Activated CD8-positive, alpha-beta T cell treated with anti-CD3 and anti-CD28 coated beads for 36 hours (primary cell): ENCODE measurements around the gene OTOGL. TPM values are rescaled to one million over a fixed set of nuclear protein-coding genes. Genes with fewer than 3 reads are reported as not detected.

ENCODE experiments used
- ATAC-seq: fragments of 200-7000 bp; cut with Tn5 transposase; one replicate; pipeline ENCODE4 v1.10.0; 2021; ENCODE audit warnings: mild to moderate bottlenecking, moderate library complexity
- CTCF ChIA-PET: fragments of 350-600 bp; sonication (Branson Sonifier 250); formaldehyde crosslinking; loops from one replicate; lab custom pipeline; 2021; ENCODE audit warnings: antibody characterized with exemption; lab: Charles Lee
- POLR2A ChIA-PET: fragments of 350-600 bp; sonication (Branson Sonifier 250); formaldehyde crosslinking; loops from one replicate; lab custom pipeline; 2021; ENCODE audit warnings: antibody characterized with exemption; lab: Charles Lee
- DNase-seq: peaks from one replicate; pipeline ENCODE4 v3.0.0-alpha.2; 2020
- H3K27ac Mint-ChIP-seq: one replicate; pipeline ENCODE4 v1.8.0; 2021; ENCODE audit warnings: mild to moderate bottlenecking, mixed read lengths
- H3K27me3 Mint-ChIP-seq: one replicate; pipeline ENCODE4 v1.8.0; 2021; ENCODE audit warnings: mixed read lengths
- H3K36me3 Mint-ChIP-seq: one replicate; pipeline ENCODE4 v1.8.0; 2021; ENCODE audit warnings: low read depth, mixed read lengths
- H3K4me1 Mint-ChIP-seq: one replicate; pipeline ENCODE4 v1.8.0; 2021; ENCODE audit warnings: low read depth, mixed read lengths
- H3K4me3 Mint-ChIP-seq: one replicate; pipeline ENCODE4 v1.8.0; 2021; ENCODE audit warnings: mild to moderate bottlenecking, moderate library complexity, mixed read lengths
- H3K9me3 Mint-ChIP-seq: one replicate; pipeline ENCODE4 v1.8.0; 2021; ENCODE audit warnings: mixed read lengths
- intact Hi-C: fragments of 100-400 bp; cut with micrococcal nuclease; formaldehyde crosslinking; loops from one replicate; pipeline ENCODE4 v1.10.0; 2022
- total RNA-seq, 2 experiments: library from RNA; stranded (reverse); gene quantifications; one replicate each; pipeline ENCODE4 v1.2.3, GENCODE V29; 2021
- TF ChIP-seq, protein P1 (sequence below): fragments of 200-600 bp; IDR thresholded peaks from one replicate; pipeline ENCODE4 v1.8.0; 2022; ENCODE audit warnings: antibody characterized with exemption, mild to moderate bottlenecking

Gene OTOGL
- total RNA-seq, 2 experiments from 2014 or later = not detected

GRCh38 chr12:80373666-80374065 lies 274.3 kb downstream of the OTOGL start:
- Mint-ChIP-seq H3K4me3 (no peak overlapping the region), H3K4me1 (no peaks in the 10 kb centered on the region), H3K27me3 (no peaks in the 10 kb centered on the region), H3K27ac (no peak overlapping the region), H3K36me3 (no peaks in the 10 kb centered on the region), H3K9me3 (no peaks in the 10 kb centered on the region)
- DNase-seq (no peak), ATAC-seq (no peak)
- intact Hi-C loops = no loop called here
- ChIA-PET POLR2A (no interaction called here), CTCF (no interaction called here)
- TF ChIP-seq, protein P1, sequence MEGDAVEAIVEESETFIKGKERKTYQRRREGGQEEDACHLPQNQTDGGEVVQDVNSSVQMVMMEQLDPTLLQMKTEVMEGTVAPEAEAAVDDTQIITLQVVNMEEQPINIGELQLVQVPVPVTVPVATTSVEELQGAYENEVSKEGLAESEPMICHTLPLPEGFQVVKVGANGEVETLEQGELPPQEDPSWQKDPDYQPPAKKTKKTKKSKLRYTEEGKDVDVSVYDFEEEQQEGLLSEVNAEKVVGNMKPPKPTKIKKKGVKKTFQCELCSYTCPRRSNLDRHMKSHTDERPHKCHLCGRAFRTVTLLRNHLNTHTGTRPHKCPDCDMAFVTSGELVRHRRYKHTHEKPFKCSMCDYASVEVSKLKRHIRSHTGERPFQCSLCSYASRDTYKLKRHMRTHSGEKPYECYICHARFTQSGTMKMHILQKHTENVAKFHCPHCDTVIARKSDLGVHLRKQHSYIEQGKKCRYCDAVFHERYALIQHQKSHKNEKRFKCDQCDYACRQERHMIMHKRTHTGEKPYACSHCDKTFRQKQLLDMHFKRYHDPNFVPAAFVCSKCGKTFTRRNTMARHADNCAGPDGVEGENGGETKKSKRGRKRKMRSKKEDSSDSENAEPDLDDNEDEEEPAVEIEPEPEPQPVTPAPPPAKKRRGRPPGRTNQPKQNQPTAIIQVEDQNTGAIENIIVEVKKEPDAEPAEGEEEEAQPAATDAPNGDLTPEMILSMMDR = no peak

DNA sequence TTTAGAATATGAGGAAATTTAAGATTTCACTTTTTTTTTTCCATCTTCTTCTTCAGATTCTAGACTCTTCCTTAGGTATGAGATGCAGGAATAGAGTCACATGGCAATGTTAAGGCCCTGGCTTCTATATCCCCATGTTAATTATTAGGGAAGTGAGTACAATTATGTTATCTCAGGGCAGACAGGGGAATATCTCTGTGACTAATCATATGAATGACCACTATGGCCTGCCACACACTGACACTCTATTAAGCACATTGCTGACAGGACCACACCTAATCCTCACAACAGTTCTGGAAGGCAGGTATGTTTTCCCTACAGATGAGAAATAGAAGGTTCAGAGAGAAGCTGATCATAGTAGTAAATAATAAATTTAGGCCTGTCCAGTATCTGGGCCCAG lies 275.3 kb downstream of the OTOGL start:
- Mint-ChIP-seq H3K4me1 (no peaks in the 10 kb centered on the region), H3K27me3 (no peaks in the 10 kb centered on the region), H3K4me3 (no peak overlapping the region), H3K9me3 (no peaks in the 10 kb centered on the region), H3K36me3 (no peaks in the 10 kb centered on the region), H3K27ac (no peak overlapping the region)
- TF ChIP-seq, protein P1 = no peak
- CTCF ChIA-PET = no interaction called here
- intact Hi-C loops = no loop called here
- ATAC-seq (no peak), DNase-seq (no peak)
- POLR2A ChIA-PET = no interaction called here

DNA sequence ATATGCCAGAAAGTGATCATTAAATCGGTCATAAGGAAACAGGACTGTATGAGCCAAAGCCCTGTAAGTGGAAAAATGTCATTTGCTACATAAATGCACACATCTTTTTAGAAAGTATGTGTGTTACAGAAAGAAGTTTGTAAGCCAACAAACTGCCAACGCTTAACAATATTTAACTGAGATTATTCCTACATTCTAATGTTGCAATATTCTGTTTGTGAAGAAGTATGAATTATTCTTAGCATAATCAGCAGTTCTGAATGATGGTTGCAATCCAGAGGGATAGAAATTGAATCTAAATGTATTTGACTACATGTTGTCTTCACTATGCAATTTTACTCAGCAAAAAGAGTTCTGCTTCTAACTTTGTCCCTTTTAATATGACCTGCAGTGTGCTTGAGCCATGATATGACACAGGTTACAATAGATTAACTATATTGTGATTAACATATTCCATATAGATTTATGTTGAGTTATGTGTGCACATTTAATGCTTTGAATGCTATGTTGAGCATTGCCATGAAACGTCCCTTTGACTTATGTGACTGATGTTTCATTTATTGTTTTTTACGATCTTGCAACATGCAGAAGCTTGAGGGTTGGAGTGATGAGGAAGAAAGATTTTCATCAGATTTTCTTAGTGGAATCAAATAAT lies 277.9 kb downstream of the OTOGL start:
- POLR2A ChIA-PET = no interaction called here
- CTCF ChIA-PET = no interaction called here
- DNase-seq = no peak
- no peak for ATAC-seq
- Mint-ChIP-seq H3K9me3 (no peaks in the 10 kb centered on the region), H3K36me3 (no peaks in the 10 kb centered on the region), H3K27ac (no peak overlapping the region), H3K4me1 (no peaks in the 10 kb centered on the region), H3K27me3 (no peaks in the 10 kb centered on the region), H3K4me3 (no peak overlapping the region)
- TF ChIP-seq, protein P1 = no peak
- intact Hi-C loops = no loop called here

DNA sequence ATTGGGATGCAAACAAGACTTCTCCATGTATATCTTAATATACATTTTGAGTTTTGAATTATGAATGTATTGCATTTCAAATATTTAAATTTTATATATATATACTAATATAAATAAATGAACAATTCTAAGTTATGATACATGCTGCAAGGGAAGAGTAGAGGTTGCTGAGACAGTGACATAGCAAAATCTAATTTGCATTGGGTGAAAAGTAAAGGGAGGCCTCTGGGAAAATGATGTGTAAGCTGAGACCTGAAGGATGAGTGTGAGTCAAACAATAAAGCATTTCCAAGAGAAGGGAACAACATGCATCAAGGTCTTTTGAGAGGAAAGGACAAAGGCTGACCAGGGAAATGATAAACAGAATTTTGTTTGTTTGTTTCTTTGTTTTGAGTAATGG lies 281.8 kb downstream of the OTOGL start:
- Mint-ChIP-seq H3K9me3 (no peaks in the 10 kb centered on the region), H3K4me3 (no peak overlapping the region), H3K36me3 (no peaks in the 10 kb centered on the region), H3K27me3 (no peaks in the 10 kb centered on the region), H3K27ac (no peak overlapping the region), H3K4me1 (no peaks in the 10 kb centered on the region)
- ChIA-PET CTCF (no interaction called here), POLR2A (no interaction called here)
- TF ChIP-seq, protein P1 = no peak
- intact Hi-C loops = no loop called here
- DNase-seq (no peak), ATAC-seq (no peak)

GRCh38 chr12:80382254-80382653 lies 282.9 kb downstream of the OTOGL start:
- ATAC-seq (no peak), DNase-seq (no peak)
- H3K4me3 Mint-ChIP-seq = no peak overlapping the region
- intact Hi-C loops = no loop called here
- CTCF ChIA-PET = no interaction called here
- POLR2A ChIA-PET = no interaction called here
- no peaks in the 10 kb centered on the region for H3K4me1 Mint-ChIP-seq
- no peaks in the 10 kb centered on the region for H3K27me3 Mint-ChIP-seq
- no peaks in the 10 kb centered on the region for H3K36me3 Mint-ChIP-seq
- H3K27ac Mint-ChIP-seq = no peak overlapping the region
- no peaks in the 10 kb centered on the region for H3K9me3 Mint-ChIP-seq
- TF ChIP-seq, protein P1 = no peak
